T-helper 17 cell (primary cell): Measurements from ENCODE around the gene SPTLC1. TPM values are rescaled to one million over a fixed set of nuclear protein-coding genes. Genes with fewer than 3 reads are reported as not detected.
"Not testable (repeated sequence)": the region's sequence is repeated elsewhere in the genome, so short reads cannot be mapped to it uniquely, and the experiment has no call there.

ENCODE experiments used
- ATAC-seq: fragments of 150-1000 bp; cut with Tn5 transposase; 2 replicates; pipeline ENCODE4 v1.10.0; 2021; ENCODE audit warnings: mild to moderate bottlenecking, moderate library complexity
- DNase-seq, 3 donors: peaks; one replicate each; pipeline versions ENCODE4 v3.0.0 to v3.0.0-alpha.2; 2020 to 2021
- H3K9me3 ChIP-seq: one replicate; pipeline ENCODE4 v1.7.0; 2013; ENCODE audit warnings: low read length, mild to moderate bottlenecking; ENCODE audit not compliant: control insufficient read depth, poor library complexity, severe bottlenecking
- H3K27ac Mint-ChIP-seq: one replicate; pipeline ENCODE4 v1.8.0; 2022; ENCODE audit warnings: mild to moderate bottlenecking, moderate library complexity, mixed read lengths
- H3K27me3 Mint-ChIP-seq: one replicate; pipeline ENCODE4 v1.8.0; 2022; ENCODE audit warnings: mixed read lengths
- H3K36me3 Mint-ChIP-seq: one replicate; pipeline ENCODE4 v1.8.0; 2022; ENCODE audit warnings: low read depth, mixed read lengths
- H3K4me1 Mint-ChIP-seq: one replicate; pipeline ENCODE4 v1.8.0; 2022; ENCODE audit warnings: mild to moderate bottlenecking, mixed read lengths
- H3K4me3 Mint-ChIP-seq: one replicate; pipeline ENCODE4 v1.8.0; 2022; ENCODE audit warnings: mild to moderate bottlenecking, moderate library complexity, mixed read lengths
- total RNA-seq, 4 donors: library from RNA in 2 of 4; stranded (reverse) in 2 of 4; gene quantifications; one replicate each; pipeline ENCODE4 v1.2.3 and lab custom pipeline; 2022 to 2026

The SPTLC1 gene
- total RNA-seq, 2 donors from 2014 or later, result 40.0 to 42.0 TPM

GRCh38 chr9:92030367-92030766, 84.8 kb downstream of the SPTLC1 start:
- no peaks in the 10 kb centered on the region for H3K27me3 Mint-ChIP-seq

GRCh38 chr9:92029553-92029952, 85.7 kb downstream of the SPTLC1 start:
- no peaks in the 10 kb centered on the region for H3K9me3 ChIP-seq
- no peak for DNase-seq
- Mint-ChIP-seq H3K4me3 (no peak overlapping the region), H3K27me3 (no peaks in the 10 kb centered on the region), H3K4me1 (no peaks in the 10 kb centered on the region), H3K27ac (no peak overlapping the region), H3K36me3 (no peaks in the 10 kb centered on the region)
- ATAC-seq, result no peak

More at GRCh38 chr9:92030367-92030766, 84.8 kb downstream of the SPTLC1 start:
- H3K27ac Mint-ChIP-seq, result no peak overlapping the region
- DNase-seq, result no peak
- no peak overlapping the region for H3K4me3 Mint-ChIP-seq
- H3K4me1 Mint-ChIP-seq, result no peaks in the 10 kb centered on the region
- no peaks in the 10 kb centered on the region for H3K9me3 ChIP-seq
- H3K36me3 Mint-ChIP-seq, result no peaks in the 10 kb centered on the region
- no peak for ATAC-seq

- no peaks in the 10 kb centered on the region for H3K36me3 Mint-ChIP-seq
- H3K4me1 Mint-ChIP-seq, result no peaks in the 10 kb centered on the region
- H3K27ac Mint-ChIP-seq, result no peak overlapping the region
- DNase-seq, result no peak
- no peak for ATAC-seq
- no peaks in the 10 kb centered on the region for H3K27me3 Mint-ChIP-seq
- H3K4me3 Mint-ChIP-seq, result no peak overlapping the region
- H3K9me3 ChIP-seq, result no peaks in the 10 kb centered on the region
These were observed 88.8 kb downstream of the SPTLC1 start for GRCh38 chr9:92026206-92027002.

DNA sequence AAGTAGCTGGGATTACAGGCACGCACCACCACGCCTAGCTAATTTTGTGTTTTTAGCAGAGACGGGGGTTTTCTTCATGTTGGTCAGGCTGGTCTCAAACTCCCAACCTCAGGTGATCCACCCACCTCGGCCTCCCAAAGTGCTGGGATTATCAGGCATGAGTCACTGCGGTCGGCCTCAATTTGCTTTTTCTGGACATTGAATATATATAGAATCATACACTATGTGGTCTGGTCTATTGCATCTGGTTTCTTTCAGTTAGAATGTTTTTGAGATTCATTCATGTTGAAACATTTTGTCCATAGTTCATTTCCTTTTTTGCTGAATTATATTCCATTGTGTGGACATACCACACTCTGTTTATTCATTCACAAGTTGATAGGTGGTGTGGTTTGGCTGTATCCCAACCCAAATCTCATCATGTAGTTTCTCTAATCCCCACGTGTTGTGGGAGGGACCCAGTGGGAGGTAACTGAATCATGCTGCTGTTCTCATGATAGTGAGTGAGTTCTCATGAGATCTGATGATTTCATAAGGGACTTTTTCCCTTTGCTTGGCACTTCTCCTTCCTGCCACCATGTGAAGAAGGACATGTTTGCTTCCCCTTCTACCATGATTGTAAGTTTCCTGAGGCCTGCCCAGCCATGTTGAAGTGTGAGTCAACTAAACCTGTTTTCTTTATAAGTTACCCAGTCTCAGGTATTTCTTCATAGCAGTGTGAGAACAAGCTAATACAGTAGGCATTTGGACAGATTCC, 93.2 kb downstream of the SPTLC1 start:
- H3K36me3 Mint-ChIP-seq, H3K27me3 Mint-ChIP-seq, H3K4me3 Mint-ChIP-seq, H3K4me1 Mint-ChIP-seq, DNase-seq, ATAC-seq, H3K9me3 ChIP-seq, H3K27ac Mint-ChIP-seq: not testable (repeated sequence)

DNA sequence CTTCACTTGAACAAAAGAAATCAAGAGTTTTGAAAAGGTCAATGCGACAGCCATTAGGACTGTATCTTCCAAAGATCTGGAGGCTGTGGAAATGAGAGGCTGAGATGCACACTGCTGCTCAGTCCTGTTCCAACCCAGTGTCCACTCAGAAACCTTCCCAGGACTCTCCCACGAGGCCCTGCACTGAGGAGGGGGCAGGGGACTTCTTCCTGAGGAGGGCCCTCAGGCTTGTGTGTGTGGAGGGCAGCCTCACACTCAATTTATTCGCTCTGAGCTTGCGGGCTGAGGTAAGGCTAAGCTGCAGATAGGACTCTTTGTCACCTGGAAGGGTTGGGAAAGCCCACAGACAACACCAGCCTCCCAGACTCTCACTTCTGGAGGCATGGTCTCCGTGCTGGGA, 95.6 kb downstream of the SPTLC1 start:
- H3K27ac Mint-ChIP-seq, result no peak overlapping the region
- H3K27me3 Mint-ChIP-seq, result peaks cover 8% of the 10 kb centered on the region
- no peaks in the 10 kb centered on the region for H3K4me1 Mint-ChIP-seq
- no peaks in the 10 kb centered on the region for H3K9me3 ChIP-seq
- H3K36me3 Mint-ChIP-seq, result no peaks in the 10 kb centered on the region
- H3K4me3 Mint-ChIP-seq, result no peak overlapping the region
- DNase-seq, result no peak
- no peak for ATAC-seq

DNA sequence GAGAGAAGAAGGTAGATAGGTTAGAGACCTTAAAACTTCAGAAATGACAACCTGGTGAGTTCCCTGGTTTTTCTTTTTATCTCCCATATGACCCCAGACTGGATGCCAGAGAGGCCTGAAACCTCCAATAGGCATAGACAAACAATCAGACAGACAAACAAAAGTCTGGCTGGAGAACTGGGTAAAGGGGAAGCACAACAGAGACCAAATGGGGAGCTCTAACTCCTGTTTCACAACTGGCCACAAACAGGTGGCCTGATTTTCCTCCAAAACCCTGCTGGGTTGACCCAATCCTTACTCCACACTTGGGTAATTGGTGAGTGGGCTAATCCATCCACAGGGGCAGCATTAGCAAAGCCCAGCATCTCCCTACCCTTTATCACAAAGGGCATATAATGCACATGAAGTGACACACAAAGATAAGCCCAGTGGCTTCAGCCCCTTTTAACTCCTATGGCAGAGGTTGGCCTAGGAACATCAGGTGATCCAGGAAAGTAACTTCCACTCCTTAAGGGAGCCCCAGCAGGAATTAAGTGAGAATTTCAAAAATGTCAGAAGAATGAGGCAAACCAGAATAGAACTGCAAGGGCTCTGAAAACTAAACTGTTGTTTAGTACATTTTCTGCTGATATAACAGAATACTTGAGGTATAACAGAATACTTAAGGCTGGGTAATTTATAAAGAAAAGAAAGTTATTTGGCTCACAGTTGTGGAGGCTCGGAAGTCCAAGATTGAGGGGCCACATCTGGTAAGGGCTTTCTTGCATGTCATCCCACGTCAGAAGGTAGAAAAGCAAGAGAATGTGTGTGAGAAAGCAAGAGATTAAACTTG, 104.3 kb downstream of the SPTLC1 start:
- Mint-ChIP-seq H3K27me3 (peaks cover 24% of the 10 kb centered on the region), H3K4me3 (no peak overlapping the region), H3K27ac (no peak overlapping the region), H3K36me3 (no peaks in the 10 kb centered on the region), H3K4me1 (no peaks in the 10 kb centered on the region)
- no peaks in the 10 kb centered on the region for H3K9me3 ChIP-seq
- DNase-seq, result no peak
- ATAC-seq, result no peak

GRCh38 chr9:92010253-92010652, 105.0 kb downstream of the SPTLC1 start:
- H3K27me3 Mint-ChIP-seq, result peaks cover 24% of the 10 kb centered on the region
- H3K4me1 Mint-ChIP-seq, result not testable (repeated sequence)

DNA sequence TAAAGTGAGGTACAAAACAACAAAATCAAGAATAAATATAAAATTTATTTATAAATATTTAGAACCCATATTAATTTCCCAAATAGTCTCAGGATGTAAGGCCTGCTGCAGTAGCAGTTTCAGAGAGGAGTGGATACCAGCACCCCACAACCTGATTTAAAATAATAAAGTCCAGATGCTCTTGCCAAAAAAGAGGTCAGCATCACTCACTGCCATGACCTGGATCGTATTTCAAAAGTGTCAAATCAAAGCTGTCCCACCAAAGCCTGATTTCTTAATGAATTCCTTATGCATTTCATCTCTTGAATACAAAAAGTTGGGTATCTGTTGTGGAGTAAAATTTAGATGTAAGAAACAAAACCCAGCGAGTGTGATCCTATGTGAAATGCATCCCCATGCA, 107.2 kb downstream of the SPTLC1 start:
- no peaks in the 10 kb centered on the region for H3K9me3 ChIP-seq
- Mint-ChIP-seq H3K4me1 (no peaks in the 10 kb centered on the region), H3K27me3 (peaks cover 28% of the 10 kb centered on the region), H3K36me3 (no peaks in the 10 kb centered on the region), H3K27ac (no peak overlapping the region), H3K4me3 (no peak overlapping the region)
- no peak for DNase-seq
- ATAC-seq, result no peak

More at GRCh38 chr9:92010253-92010652, 105.0 kb downstream of the SPTLC1 start:
- H3K9me3 ChIP-seq, H3K36me3 Mint-ChIP-seq, DNase-seq, H3K4me3 Mint-ChIP-seq, ATAC-seq, H3K27ac Mint-ChIP-seq: not testable (repeated sequence)

- peaks cover 31% of the 10 kb centered on the region for H3K27me3 Mint-ChIP-seq
- H3K4me1 Mint-ChIP-seq, result no peaks in the 10 kb centered on the region
- H3K9me3 ChIP-seq, result no peaks in the 10 kb centered on the region
- H3K4me3 Mint-ChIP-seq, result no peak overlapping the region
- no peaks in the 10 kb centered on the region for H3K36me3 Mint-ChIP-seq
- H3K27ac Mint-ChIP-seq, result no peak overlapping the region
- no peak for DNase-seq
- ATAC-seq, result no peak
These were observed 111.2 kb downstream of the SPTLC1 start for GRCh38 chr9:92004045-92004392.

- DNase-seq (no peak), ATAC-seq (no peak)
- no peaks in the 10 kb centered on the region for H3K4me1 Mint-ChIP-seq
- no peaks in the 10 kb centered on the region for H3K9me3 ChIP-seq
- H3K27me3 Mint-ChIP-seq, result peaks cover 33% of the 10 kb centered on the region
- no peak overlapping the region for H3K27ac Mint-ChIP-seq
- no peak overlapping the region for H3K4me3 Mint-ChIP-seq
- H3K36me3 Mint-ChIP-seq, result no peaks in the 10 kb centered on the region
These were observed 111.7 kb downstream of the SPTLC1 start for GRCh38 chr9:92003308-92004044.

DNA sequence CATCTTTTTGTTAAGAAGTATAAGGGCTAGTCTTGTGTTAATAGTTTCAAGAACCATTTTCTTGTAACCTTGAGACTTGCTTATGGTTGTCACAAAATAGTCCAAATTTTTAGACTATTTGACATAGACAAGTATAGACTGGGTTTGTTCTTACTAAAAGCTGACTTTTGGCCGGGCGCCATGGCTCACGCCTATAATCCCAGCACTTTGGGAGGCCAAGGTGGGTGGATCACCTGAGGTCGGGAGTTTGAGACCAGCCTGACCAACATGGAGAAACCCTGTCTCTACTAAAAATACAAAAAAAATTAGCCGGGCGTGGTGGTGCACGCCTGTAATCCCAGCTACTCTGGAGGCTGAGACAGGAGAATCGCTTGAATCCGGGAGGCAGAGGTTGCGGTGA, 113.3 kb downstream of the SPTLC1 start:
- DNase-seq, H3K4me3 Mint-ChIP-seq, H3K4me1 Mint-ChIP-seq, H3K27ac Mint-ChIP-seq, ATAC-seq, H3K36me3 Mint-ChIP-seq, H3K9me3 ChIP-seq: not testable (repeated sequence)
- H3K27me3 Mint-ChIP-seq, result peaks cover 34% of the 10 kb centered on the region

DNA sequence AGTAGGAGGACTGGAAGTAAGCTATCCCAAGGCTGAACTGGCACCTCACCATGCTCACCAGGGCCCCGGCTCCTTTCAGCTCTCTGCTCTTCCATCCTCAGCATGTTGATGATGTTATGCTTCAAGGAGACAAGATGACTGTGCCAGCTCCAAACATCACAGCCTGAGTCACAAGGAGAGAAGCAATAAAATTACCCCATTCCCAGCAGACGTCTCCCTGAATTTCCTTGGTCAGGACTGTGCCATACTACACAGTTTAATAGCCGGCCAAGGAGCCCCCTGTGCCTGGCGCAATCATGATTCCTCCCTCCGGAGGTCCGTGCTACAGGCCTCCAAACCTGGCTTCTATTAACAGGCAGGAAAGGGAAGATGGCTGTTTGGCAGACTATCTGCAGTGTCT, 114.0 kb downstream of the SPTLC1 start:
- H3K4me3 Mint-ChIP-seq, result no peak overlapping the region
- no peak overlapping the region for H3K27ac Mint-ChIP-seq

More for the DNA sequence above, 114.0 kb downstream of the SPTLC1 start:
- H3K4me1 Mint-ChIP-seq, result no peaks in the 10 kb centered on the region
- ATAC-seq (no peak), DNase-seq (no peak)
- H3K27me3 Mint-ChIP-seq, result peaks cover 29% of the 10 kb centered on the region
- H3K36me3 Mint-ChIP-seq, result no peaks in the 10 kb centered on the region
- H3K9me3 ChIP-seq, result no peaks in the 10 kb centered on the region
